ENCODE data around the gene SCO1. TPM values are rescaled to one million over a fixed set of nuclear protein-coding genes. Genes with fewer than 3 reads are reported as not detected.

SCO1 gene
- 10 to 100 TPM; 22.8 to 24.4 TPM for total RNA-seq
- polyA plus RNA-seq: 10 to 100 TPM in 1 of 2 donors, 1 to 10 TPM in 1; 9.5 to 10.1 TPM
- long read RNA-seq, donor 1, full-length matches to known transcripts: 53 of 69 reads
- long read RNA-seq, donor 1, partial matches to known transcripts: 4 of 69 reads
- long read RNA-seq, donor 1, other reads (novel, unspliced or antisense): 12 of 69 reads
- long read RNA-seq, donor 2, full-length matches to known transcripts: 6 of 9 reads
- long read RNA-seq, donor 2, partial matches to known transcripts: 0 of 9 reads
- long read RNA-seq, donor 2, other reads (novel, unspliced or antisense): 3 of 9 reads

DNA sequence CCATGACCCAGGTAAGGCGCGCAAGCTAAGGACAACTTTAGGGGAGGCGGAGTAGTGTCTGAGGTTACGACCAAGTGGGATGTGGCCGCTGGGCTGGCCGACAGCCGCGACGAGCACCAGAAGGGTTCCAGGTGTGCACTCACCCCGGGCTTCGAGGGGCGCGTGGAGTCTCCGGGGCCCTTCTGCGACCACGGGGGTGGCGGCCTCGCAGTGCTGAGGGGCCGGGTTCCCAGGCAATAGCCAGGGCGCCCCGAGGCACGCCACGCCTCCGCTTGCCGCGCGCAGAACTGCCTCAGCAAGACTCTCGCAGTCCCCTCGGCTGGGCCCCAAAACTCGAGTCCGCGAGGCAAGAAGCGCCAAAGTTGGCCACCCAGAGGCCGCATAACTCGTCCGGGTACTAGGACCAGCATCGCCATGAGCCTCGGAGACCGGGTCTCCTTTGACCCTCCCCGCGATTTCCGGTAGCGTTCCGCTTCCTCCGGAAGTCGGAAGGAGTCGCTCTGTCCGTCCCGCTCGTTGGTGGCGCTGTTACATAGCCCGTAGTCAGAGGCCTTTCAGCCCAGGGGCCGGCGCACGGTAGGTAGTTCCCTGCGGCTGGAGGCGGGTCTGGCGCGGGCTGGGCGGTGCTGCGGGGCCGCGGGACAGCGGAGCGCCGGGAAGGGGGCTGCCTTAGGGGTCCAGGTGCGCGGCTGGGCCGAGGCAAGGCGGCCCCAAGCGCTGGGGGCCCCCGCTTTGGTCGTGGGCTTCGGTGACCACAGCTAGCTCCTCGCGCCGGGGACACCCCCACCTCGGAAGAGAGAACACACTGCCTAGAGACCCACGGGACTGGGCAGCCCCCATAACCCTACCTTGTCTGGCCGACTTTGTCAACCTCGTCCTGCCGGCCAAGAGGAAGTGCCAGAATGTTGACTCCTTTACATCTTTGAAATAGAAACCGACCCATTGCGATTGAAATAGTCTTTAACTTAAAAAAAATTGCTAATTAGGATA, at the start of gene SCO1, which contains the start of gene ADPRM:
Gene SCO1 (minus strand): TSS at position 442 of the 990 bp plus-strand sequence. CDS start 26 bp downstream, at position 416.
Gene ADPRM (plus strand): TSS at position 503 of the 990 bp plus-strand sequence. CDS start 7,333 bp downstream, outside the sequence.
- no peaks in the 10 kb centered on the region for H3K27me3 ChIP-seq (ENCODE audit: control insufficient read depth in 1 of 2, insufficient read depth in 2 of 2, low read length in 1 of 2)
- no peaks in the 10 kb centered on the region for H3K36me3 ChIP-seq (ENCODE audit: control insufficient read depth in 1 of 2, insufficient read depth in 2 of 2, low read length in 1 of 2)
- no peaks in the 10 kb centered on the region for H3K9me3 ChIP-seq (ENCODE audit: control insufficient read depth, low read length)
- 0% methylated on average over 79 to 84 of the region's 84 CpGs for WGBS, 2 donors
- H3K4me1 ChIP-seq (ENCODE audit: control insufficient read depth in 1 of 2, insufficient read depth in 2 of 2, low read length in 2 of 2): peaks cover 0 to 4% of the 10 kb centered on the region in 2 donors
- intact Hi-C loops (cut with DNase I): loop anchor here in 1 of 2 donors (5.0 kb wide), 1 partner anchor 50 kb away; no protein-coding TSS in a partner anchor
- DNase-seq (peak; percentile 97), ATAC-seq (ENCODE audit: low FRiP score) (peak; percentile 98)
- peak within 1 kb of the TSS; percentile 65 to 88 for H3K4me3 ChIP-seq (ENCODE audit: low read length in 2 of 2)
- H3K27ac ChIP-seq (ENCODE audit: low read depth in 1 of 2, low read length in 2 of 2): peak within 1 kb of the TSS; percentile 30 to 78

- Histone ChIP-seq H3K27ac (ENCODE audit: low read depth in 1 of 2, low read length in 2 of 2) (no peak overlapping the region), H3K9me3 (ENCODE audit: control insufficient read depth, low read length) (no peaks in the 10 kb centered on the region), H3K27me3 (ENCODE audit: control insufficient read depth in 1 of 2, insufficient read depth in 2 of 2, low read length in 1 of 2) (no peaks in the 10 kb centered on the region), H3K36me3 (ENCODE audit: control insufficient read depth in 1 of 2, insufficient read depth in 2 of 2, low read length in 1 of 2) (no peaks in the 10 kb centered on the region), H3K4me1 (ENCODE audit: control insufficient read depth in 1 of 2, insufficient read depth in 2 of 2, low read length in 2 of 2) (no peaks in the 10 kb centered on the region), H3K4me3 (ENCODE audit: low read length in 2 of 2) (no peak overlapping the region)
- no peak for ATAC-seq (ENCODE audit: low FRiP score)
- WGBS, 2 donors: 56 to 66% methylated on average over 6 of the region's 6 CpGs
- DNase-seq: no peak
- intact Hi-C loops (cut with DNase I): no loop called here
These were observed 47.9 kb upstream of the SCO1 start for GRCh38 chr17:10745231-10745630.

DNA sequence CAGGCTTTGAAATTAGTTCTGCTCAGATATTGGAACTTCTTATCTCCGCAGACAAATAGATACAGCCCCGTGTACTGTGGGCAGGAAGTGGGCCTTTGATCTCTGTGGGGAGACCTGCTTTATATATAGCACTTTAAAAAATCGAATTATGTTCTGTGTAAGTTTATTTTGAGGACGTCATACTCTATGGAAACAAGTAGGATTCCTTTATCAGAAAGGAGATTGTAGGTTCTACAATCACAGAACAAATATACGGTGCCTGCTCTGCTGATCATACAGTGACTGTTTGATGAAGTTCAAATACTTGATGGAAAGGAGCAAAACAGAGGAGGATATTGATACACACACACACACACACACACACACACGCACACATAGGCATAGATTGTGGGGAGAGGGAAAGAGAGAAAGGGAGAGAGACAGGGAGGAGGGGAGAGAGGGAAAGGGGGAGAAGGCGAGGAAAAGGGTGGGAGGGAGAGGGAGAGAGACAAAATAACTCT, 47.2 kb upstream of the SCO1 start:
- Histone ChIP-seq H3K27ac (ENCODE audit: low read depth in 1 of 2, low read length in 2 of 2) (no peak overlapping the region), H3K27me3 (ENCODE audit: control insufficient read depth in 1 of 2, insufficient read depth in 2 of 2, low read length in 1 of 2) (no peaks in the 10 kb centered on the region), H3K9me3 (ENCODE audit: control insufficient read depth, low read length) (no peaks in the 10 kb centered on the region), H3K36me3 (ENCODE audit: control insufficient read depth in 1 of 2, insufficient read depth in 2 of 2, low read length in 1 of 2) (no peaks in the 10 kb centered on the region), H3K4me1 (ENCODE audit: control insufficient read depth in 1 of 2, insufficient read depth in 2 of 2, low read length in 2 of 2) (no peaks in the 10 kb centered on the region), H3K4me3 (ENCODE audit: low read length in 2 of 2) (no peak overlapping the region)
- no peak for ATAC-seq (ENCODE audit: low FRiP score)
- DNase-seq: no peak
- intact Hi-C loops (cut with DNase I): no loop called here
- WGBS, 2 donors: 32 to 41% methylated on average over 7 of the region's 7 CpGs

- no peaks in the 10 kb centered on the region for H3K9me3 ChIP-seq (ENCODE audit: control insufficient read depth, low read length)
- H3K4me3 ChIP-seq (ENCODE audit: low read length in 2 of 2): no peak overlapping the region
- no peaks in the 10 kb centered on the region for H3K36me3 ChIP-seq (ENCODE audit: control insufficient read depth in 1 of 2, insufficient read depth in 2 of 2, low read length in 1 of 2)
- H3K4me1 ChIP-seq (ENCODE audit: control insufficient read depth in 1 of 2, insufficient read depth in 2 of 2, low read length in 2 of 2): no peaks in the 10 kb centered on the region
- ATAC-seq (ENCODE audit: low FRiP score) (peak; percentile 68), DNase-seq (no peak)
- intact Hi-C loops (cut with DNase I): no loop called here
- WGBS, 2 donors: 56 to 60% methylated on average over 8 of the region's 8 CpGs
- no peak overlapping the region for H3K27ac ChIP-seq (ENCODE audit: low read depth in 1 of 2, low read length in 2 of 2)
- H3K27me3 ChIP-seq (ENCODE audit: control insufficient read depth in 1 of 2, insufficient read depth in 2 of 2, low read length in 1 of 2): no peaks in the 10 kb centered on the region
These were observed 46.1 kb upstream of the SCO1 start for GRCh38 chr17:10743316-10744009.

DNA sequence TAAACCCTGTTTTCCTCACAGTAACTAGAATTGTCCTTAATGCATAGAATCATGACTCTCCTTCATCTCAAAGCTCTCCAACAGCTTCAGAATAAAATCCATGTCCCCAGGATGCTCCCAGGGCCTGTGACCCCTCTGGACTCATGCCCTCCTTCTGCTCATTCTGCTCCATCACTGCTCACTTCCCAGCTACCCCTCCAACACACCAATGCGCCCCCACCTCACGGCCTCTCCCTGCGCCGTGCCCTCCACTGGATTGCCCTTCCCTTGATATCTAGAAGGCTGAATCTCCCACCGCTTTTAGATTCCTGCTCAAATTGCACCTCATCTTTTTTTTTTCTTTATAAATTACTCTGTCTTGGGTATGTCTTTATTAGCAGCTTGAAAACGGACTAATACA, 45.1 kb upstream of the SCO1 start:
- WGBS, 2 donors: 90 to 96% methylated on average over 6 of the region's 6 CpGs
- intact Hi-C loops (cut with DNase I): no loop called here
- H3K4me3 ChIP-seq (ENCODE audit: low read length in 2 of 2): no peak overlapping the region
- DNase-seq (no peak), ATAC-seq (ENCODE audit: low FRiP score) (no peak)
- H3K9me3 ChIP-seq (ENCODE audit: control insufficient read depth, low read length): no peaks in the 10 kb centered on the region
- no peaks in the 10 kb centered on the region for H3K36me3 ChIP-seq (ENCODE audit: control insufficient read depth in 1 of 2, insufficient read depth in 2 of 2, low read length in 1 of 2)
- H3K27ac ChIP-seq (ENCODE audit: low read depth in 1 of 2, low read length in 2 of 2): no peak overlapping the region
- no peaks in the 10 kb centered on the region for H3K4me1 ChIP-seq (ENCODE audit: control insufficient read depth in 1 of 2, insufficient read depth in 2 of 2, low read length in 2 of 2)
- H3K27me3 ChIP-seq (ENCODE audit: control insufficient read depth in 1 of 2, insufficient read depth in 2 of 2, low read length in 1 of 2): no peaks in the 10 kb centered on the region

DNA sequence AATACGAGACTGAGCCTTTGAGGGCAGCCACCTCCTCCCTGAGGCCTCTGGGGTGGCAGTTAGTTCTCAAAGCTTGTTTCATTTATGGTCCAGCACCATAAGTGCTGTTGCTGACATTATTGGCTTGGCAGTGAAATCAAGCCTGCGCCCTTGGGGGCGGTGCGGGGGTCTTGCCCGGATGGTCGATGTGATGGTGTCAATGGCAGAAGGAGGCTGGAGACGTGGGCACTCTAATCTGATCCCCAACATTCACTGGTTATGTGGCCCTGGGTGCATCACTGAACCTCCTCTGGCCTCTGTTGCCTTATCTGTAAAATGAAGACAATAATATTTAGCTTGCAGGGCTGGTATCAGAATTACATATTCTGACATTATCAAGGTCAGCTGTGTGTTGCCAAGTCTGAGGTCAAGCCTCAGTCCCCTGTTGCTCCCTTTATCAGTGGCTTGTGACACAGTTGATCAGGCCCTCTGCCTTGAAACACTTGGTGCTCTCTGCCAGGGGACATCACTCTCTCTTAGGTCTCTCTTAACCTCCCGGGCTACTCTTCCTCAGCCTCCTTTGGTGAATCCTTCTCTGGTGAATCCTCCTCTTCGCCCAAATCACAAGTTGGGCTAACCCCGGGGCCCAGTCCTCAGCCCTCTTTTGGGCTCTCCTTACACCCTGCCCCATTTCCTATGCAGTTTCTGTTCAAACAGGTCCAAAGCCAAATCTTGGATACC, 44.2 kb upstream of the SCO1 start:
- DNase-seq (no peak), ATAC-seq (ENCODE audit: low FRiP score) (no peak)
- Histone ChIP-seq H3K27ac (ENCODE audit: low read depth in 1 of 2, low read length in 2 of 2) (no peak overlapping the region), H3K9me3 (ENCODE audit: control insufficient read depth, low read length) (no peaks in the 10 kb centered on the region), H3K36me3 (ENCODE audit: control insufficient read depth in 1 of 2, insufficient read depth in 2 of 2, low read length in 1 of 2) (no peaks in the 10 kb centered on the region), H3K4me3 (ENCODE audit: low read length in 2 of 2) (no peak overlapping the region), H3K27me3 (ENCODE audit: control insufficient read depth in 1 of 2, insufficient read depth in 2 of 2, low read length in 1 of 2) (no peaks in the 10 kb centered on the region), H3K4me1 (ENCODE audit: control insufficient read depth in 1 of 2, insufficient read depth in 2 of 2, low read length in 2 of 2) (no peaks in the 10 kb centered on the region)
- WGBS, 2 donors: 91 to 93% methylated on average over 10 of the region's 10 CpGs
- intact Hi-C loops (cut with DNase I): no loop called here

GRCh38 chr17:10739386-10739785, 42.1 kb upstream of the SCO1 start:
- DNase-seq (no peak), ATAC-seq (ENCODE audit: low FRiP score) (no peak)
- H3K4me1 ChIP-seq (ENCODE audit: control insufficient read depth in 1 of 2, insufficient read depth in 2 of 2, low read length in 2 of 2): no peaks in the 10 kb centered on the region
- H3K27me3 ChIP-seq (ENCODE audit: control insufficient read depth in 1 of 2, insufficient read depth in 2 of 2, low read length in 1 of 2): no peaks in the 10 kb centered on the region
- 77 to 82% methylated on average over 5 of the region's 5 CpGs for WGBS, 2 donors
- intact Hi-C loops (cut with DNase I): loop anchor here in 1 of 2 donors (10.0 kb wide), 1 partner anchor 55 kb away; no protein-coding TSS in a partner anchor
- H3K36me3 ChIP-seq (ENCODE audit: control insufficient read depth in 1 of 2, insufficient read depth in 2 of 2, low read length in 1 of 2): no peaks in the 10 kb centered on the region
- no peak overlapping the region for H3K4me3 ChIP-seq (ENCODE audit: low read length in 2 of 2)
- no peak overlapping the region for H3K27ac ChIP-seq (ENCODE audit: low read depth in 1 of 2, low read length in 2 of 2)
- H3K9me3 ChIP-seq (ENCODE audit: control insufficient read depth, low read length): no peaks in the 10 kb centered on the region
